HG03025 (cell line): ENCODE data around the gene NDST1.

ENCODE experiments used
- ATAC-seq: cut with Tn5 transposase; IDR thresholded peaks from one replicate; pipeline ENCODE4 v1.9.1; 2021; ENCODE audit warnings: mild to moderate bottlenecking, moderate library complexity; ENCODE audit not compliant: unreplicated experiment, low FRiP score

The NDST1 gene

GRCh38 chr5:150561571-150562275 is 53.8 kb downstream of the NDST1 start:
- ATAC-seq = no peak

- ATAC-seq = no peak
These were observed 54.9 kb downstream of the NDST1 start for GRCh38 chr5:150562832-150563231.

GRCh38 chr5:150565868-150566267 is 57.9 kb downstream of the NDST1 start:
- ATAC-seq = no peak

GRCh38 chr5:150567031-150567717 is 59.2 kb downstream of the NDST1 start:
- no peak for ATAC-seq

GRCh38 chr5:150568663-150569062 is 60.7 kb downstream of the NDST1 start:
- ATAC-seq = no peak

GRCh38 chr5:150570333-150570732 is 62.4 kb downstream of the NDST1 start:
- ATAC-seq = no peak

GRCh38 chr5:150571836-150572235 is 63.9 kb downstream of the NDST1 start:
- no peak for ATAC-seq

- no peak for ATAC-seq
These were observed 65.3 kb downstream of the NDST1 start for GRCh38 chr5:150573216-150573615.

GRCh38 chr5:150573867-150574817 is 66.2 kb downstream of the NDST1 start:
- no peak for ATAC-seq

GRCh38 chr5:150574818-150575547 is 67.1 kb downstream of the NDST1 start:
- ATAC-seq = no peak

GRCh38 chr5:150575745-150576448 is 68.0 kb downstream of the NDST1 start:
- ATAC-seq = no peak

GRCh38 chr5:150576449-150576949 is 68.6 kb downstream of the NDST1 start:
- no peak for ATAC-seq

- ATAC-seq = no peak
These were observed 69.6 kb downstream of the NDST1 start for GRCh38 chr5:150577378-150578139.

- no peak for ATAC-seq
These were observed 71.0 kb downstream of the NDST1 start for GRCh38 chr5:150578781-150579461.

GRCh38 chr5:150579462-150580400 is 71.8 kb downstream of the NDST1 start:
- ATAC-seq = no peak

GRCh38 chr5:150580917-150581316 is 73.0 kb downstream of the NDST1 start:
- no peak for ATAC-seq
